Activated CD8-positive, alpha-beta memory T cell treated with anti-CD3 and anti-CD28 coated beads, Interleukin-2, amount 50 U/mL, for 4 hours (primary cell): Measurements from ENCODE around the gene SMPD1.
A peak's percentile ranks its signal among the peaks of the same experiment; 100 is the strongest.
"Not testable (repeated sequence)": the region's sequence is repeated elsewhere in the genome, so short reads cannot be mapped to it uniquely, and the experiment has no call there.

ENCODE experiments used
- DNase-seq: peaks from one replicate; pipeline ENCODE4 v3.0.0-alpha.2; 2020

The SMPD1 gene

DNA sequence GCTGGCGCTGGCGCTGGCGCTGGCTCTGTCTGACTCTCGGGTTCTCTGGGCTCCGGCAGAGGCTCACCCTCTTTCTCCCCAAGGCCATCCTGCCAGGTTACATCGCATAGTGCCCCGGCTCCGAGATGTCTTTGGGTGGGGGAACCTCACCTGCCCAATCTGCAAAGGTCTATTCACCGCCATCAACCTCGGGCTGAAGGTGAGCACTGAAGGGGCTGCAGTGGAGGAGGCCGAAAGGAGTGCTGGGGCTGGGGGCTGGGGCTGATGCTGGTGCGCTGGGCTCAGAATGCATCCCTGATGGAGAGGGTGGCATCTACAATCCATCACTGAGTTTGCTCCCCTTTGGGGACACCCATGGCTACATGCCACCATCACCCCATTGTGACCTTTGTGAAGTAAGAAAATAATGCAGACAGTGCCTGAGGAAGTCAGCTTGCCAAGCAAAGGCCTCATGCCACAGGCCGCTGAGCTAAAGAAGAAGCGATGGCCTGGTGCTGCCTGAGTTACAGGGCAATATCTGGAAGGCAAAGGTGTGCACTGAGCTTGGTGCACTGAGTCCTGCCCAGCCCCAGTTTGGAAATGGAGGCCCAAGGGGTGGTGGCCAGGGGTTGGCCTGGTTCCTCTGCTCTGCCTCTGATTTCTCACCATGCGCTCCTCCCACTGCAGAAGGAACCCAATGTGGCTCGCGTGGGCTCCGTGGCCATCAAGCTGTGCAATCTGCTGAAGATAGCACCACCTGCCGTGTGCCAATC is 620 bp downstream of the SMPD1 start:
- DNase-seq: no peak

DNA sequence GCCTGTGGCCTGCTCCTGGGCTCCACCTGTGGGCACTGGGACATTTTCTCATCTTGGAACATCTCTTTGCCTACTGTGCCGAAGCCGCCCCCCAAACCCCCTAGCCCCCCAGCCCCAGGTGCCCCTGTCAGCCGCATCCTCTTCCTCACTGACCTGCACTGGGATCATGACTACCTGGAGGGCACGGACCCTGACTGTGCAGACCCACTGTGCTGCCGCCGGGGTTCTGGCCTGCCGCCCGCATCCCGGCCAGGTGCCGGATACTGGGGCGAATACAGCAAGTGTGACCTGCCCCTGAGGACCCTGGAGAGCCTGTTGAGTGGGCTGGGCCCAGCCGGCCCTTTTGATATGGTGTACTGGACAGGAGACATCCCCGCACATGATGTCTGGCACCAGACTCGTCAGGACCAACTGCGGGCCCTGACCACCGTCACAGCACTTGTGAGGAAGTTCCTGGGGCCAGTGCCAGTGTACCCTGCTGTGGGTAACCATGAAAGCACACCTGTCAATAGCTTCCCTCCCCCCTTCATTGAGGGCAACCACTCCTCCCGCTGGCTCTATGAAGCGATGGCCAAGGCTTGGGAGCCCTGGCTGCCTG is 1.4 kb downstream of the SMPD1 start:
- DNase-seq: no peak

DNA sequence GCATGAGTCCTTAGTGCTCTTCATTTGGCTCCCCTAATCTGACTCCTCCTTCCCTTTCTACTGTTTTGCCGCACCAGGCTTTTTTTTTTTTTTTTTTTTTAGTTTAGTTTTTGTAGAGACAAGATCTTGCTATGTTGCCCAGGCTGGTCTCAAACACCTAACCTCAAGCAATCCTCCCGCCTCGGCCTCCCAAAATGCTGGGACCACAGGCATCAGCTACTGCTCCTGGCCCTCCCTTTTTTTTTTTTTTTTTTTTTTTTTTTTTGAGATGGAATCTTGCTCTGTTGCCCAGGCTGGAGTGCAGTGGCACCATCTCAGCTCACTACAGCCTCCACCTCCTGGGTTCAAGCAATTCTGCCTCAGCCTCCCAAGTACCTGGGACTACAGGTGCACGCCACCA is 2.0 kb downstream of the SMPD1 start:
- DNase-seq: not testable (repeated sequence)

DNA sequence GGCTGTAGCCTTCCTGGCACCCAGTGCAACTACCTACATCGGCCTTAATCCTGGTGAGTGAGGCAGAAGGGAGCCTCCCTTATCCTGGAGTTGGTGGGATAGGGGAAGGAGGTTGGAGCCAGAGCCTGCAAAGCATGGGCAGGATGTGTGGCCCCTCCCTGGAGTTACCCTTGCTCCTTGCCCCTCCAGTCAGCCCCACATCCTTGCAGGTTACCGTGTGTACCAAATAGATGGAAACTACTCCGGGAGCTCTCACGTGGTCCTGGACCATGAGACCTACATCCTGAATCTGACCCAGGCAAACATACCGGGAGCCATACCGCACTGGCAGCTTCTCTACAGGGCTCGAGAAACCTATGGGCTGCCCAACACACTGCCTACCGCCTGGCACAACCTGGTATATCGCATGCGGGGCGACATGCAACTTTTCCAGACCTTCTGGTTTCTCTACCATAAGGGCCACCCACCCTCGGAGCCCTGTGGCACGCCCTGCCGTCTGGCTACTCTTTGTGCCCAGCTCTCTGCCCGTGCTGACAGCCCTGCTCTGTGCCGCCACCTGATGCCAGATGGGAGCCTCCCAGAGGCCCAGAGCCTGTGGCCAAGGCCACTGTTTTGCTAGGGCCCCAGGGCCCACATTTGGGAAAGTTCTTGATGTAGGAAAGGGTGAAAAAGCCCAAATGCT is 3.9 kb downstream of the SMPD1 start:
- no peak for DNase-seq

DNA sequence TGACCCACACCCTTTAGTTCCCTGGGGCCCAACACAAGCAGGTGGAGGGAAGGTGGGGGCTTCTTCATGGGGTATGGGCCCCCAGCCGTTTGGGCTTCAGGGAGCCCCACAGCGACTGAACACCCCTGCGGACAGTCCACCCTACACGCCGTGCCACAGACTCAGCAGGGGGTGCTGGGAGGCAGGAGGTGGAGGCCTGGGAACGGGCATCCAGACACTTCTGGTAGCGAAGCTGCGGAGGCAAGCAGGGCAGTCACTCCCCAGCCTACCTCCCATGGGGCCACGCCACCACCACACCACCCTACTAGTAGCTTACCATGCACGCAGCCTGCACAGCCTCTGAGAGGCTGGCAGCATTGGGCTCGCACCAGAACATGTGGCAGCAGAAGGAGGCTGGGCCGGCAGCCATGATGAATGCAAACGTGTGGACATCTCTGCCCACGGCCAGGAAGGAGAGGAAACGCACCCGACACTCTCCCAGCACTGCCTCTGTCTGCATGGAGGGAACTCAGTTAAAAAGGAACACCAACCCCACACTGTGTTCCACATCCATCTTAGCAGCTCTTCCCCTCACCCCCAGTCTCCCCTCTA is 5.3 kb downstream of the SMPD1 start:
- DNase-seq: no peak

DNA sequence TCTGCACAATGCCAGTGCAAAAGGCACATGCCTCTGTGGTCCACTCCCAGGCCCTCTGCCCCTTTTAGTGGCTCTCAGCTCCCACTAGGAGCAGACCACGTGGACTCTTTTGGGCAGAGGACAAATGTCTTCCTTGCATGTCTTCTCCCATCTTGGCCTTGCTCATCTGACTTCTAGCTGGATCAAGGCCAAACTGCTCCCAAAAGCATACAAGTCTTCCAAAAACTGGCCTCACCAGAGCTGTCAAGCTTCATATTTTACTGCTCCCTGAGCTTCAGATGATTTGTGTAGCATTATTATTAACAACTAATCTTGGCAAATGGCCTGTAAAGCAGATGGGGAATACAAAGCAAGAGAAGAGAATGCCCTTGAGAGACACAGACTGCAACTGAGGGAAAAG is 6.9 kb downstream of the SMPD1 start:
- no peak for DNase-seq

DNA sequence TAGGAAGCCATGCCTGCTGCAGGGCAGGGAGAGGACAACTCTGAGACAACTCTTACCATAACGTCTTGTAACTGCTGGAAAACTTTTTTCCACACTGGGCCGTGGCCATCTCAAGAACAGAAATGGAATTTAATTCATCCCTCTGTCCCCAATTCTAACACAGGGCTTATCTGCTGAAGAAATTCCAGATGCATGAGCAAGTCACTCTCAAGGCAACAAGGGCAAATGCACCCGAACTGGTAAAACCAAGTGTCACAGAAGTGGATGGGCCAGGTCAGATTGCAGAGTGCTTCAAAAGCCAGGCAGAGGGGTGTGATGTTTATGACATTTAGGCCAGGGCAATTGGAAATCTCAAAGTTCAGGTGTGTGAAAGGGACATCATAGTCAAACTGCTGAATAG is 7.4 kb downstream of the SMPD1 start:
- DNase-seq: no peak

DNA sequence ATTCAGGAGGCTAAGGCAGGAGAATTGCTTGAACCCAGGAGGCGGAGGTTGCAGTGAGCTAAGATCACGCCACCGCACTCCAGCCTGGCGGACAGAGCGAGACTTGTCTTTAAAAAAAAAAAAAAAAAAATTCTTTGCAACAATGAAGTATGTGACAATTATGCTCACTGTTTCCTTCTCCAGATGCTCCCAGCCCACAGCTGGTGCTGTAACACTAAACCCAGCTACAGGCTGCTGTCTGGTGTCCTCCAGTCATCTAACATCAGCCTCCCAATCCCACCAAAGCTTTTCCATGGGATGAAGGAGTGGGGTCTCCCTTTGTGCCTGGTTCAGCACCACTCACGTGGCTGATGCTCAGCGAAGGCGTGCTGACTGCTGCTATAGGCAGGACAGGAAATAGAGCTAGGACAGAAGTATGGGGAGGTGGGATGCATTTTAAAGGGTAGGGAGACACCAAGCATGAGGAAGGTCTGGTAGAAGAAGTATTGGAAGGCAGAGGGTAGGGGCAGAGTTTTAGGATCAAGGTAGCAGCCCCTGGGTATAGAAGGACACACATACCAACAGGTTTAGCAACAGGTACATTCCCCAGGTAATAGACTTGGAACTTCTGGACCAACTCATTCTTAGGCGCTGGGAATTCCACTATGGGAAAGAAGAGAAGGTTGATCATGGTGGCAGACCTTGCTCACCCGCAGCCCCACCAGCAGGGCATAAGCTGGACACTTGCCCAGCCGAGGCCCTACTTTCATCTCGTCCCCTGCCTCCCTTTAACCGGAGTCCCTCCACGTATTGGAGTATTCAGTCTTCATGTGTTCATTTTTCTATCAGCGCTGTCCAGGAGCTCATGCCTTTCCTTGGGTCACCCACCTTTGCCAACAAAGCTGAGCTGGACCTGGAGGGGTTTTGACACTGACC is 10.4 kb downstream of the SMPD1 start:
- DNase-seq: no peak

DNA sequence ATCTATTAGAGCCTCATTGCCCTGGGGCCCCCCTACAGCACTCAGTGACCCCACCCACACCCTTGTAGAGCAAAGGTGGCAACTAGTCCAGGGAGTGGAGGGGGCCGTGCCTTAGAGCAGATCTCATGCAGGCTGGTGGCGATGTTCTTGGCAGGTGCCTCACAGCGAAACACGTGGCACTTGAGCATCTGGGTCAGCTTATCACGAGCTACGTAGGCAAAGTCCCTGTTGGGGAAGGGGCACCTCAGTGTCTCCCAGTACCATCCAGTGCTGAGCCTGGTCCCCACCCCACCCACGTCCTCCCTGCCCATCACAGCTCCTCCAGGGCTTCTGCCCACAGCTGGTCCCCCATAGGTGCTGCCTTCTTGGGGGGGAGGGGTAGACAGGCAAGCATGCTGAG is 11.2 kb downstream of the SMPD1 start:
- no peak for DNase-seq

DNA sequence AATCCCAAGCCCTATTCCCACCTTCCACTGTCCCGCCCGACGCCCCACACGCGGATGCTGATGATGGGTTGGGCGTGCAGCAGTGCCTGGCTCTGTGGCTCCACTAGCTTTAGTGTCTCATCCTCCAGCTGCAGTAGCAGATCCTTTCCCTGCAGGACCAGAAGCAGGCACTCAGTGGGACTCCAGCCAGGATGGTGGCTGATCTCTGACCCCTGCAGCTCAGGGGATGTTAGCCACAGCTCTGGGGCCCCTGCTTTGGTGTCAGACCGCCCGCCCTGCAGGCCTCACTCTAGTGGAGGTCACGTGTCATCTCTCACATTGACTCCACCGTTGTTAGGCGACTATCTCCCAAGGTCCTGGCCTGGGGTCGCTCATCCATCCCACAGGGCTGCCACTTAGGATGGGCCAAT is 11.8 kb downstream of the SMPD1 start:
- DNase-seq: no peak

DNA sequence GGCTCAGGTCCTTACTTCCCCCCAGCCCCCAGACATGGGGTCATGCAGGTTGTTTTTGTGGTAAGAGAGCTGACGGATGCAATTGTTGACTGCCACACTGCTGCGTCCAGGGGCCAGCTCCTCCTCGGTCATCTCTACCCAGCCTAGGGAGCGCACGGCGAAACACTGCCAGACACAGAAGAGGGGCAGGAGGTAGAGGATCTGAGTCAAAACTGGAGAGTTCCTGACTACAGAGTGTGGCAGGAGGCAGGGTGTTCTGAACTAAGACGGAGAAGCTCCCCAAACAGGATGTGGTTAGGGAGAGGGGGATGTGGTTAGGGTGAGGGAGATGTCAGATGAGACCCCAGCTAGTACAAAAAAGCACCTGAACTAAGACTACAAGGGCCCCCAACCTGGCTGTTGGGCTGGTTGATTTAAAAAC is 12.3 kb downstream of the SMPD1 start:
- peak; percentile 57 for DNase-seq

DNA sequence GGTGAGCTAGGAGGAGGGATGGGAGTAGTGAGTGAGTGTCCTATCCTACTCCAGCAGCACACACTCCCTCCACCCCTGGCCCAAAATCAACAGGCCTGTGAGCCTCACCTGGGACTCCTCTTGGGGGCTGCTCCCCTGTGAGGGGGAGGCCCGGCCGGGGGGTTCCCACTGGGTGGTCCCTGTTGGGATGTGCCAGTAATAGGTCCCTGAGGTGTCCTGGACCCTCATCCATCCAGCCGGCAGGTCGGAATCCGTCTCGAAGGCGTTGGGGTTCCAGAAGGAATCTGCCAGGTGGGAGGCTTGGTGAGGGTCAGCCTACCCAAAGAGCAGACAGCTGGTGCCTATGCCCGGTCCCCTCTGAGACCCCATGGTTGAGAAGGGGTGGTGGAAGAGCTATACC is 13.3 kb downstream of the SMPD1 start:
- no peak for DNase-seq

DNA sequence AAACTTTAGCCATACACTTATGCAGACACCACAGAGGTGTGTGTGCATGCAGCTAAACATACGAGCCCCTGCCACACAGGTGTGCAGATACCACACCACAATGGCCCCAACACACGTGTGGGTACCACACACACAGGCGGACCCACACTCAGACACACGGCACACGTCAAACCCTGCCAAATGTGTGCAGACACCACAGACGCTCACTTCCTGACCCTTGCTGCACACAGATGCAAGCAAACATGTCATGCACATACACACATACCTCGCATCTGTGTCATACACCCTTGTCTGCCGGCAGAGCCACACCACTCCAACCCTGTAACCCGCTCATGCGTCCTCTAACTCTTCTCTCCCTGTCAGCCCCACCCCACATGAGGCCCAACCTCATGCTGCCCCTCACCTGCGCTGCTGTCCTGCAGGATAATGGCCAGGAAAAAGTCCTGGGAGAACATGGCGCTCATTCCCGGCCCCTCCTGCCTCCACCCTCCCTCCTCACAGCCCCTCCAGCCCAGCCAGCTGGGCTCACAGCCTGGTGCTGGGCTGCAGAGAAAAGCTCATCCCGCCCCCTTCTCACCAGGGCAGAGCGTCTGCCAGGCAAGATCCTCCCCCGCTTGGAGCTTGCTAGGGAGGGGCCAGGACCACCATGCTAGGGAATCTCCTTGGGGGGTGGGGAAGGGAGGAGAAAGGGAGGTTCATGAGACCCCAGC is 14.2 kb downstream of the SMPD1 start:
- DNase-seq: no peak

DNA sequence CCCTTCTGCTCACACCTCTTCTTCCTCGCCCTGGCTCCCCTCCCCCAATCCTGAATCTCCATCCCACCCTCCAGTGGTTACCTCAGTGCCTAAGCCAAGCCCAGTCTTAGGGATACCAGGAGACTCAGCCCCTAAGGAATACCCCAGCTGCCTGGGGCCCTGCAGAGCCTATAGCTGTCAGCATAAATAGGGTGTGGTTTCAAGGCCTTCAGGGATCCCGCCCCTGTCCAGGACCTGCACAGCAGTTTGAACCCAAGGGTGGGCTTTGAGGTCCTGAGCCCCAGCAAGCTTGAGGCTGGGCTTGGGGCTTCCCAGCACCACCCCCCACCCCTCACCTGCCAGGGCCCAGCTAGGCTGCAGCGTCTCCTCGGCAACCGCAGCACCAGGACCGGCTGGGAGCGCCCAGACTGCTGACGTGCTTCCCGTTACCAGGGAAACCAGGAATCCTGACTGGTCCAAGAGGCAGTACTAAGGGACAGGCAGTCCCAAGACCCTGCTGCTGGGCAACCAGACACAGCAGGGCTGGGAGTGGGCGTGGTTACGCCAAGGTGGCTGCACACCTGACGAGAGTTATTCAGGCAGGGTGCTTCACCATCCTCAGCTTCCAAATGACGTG is 14.9 kb downstream of the SMPD1 start:
- DNase-seq: no peak

DNA sequence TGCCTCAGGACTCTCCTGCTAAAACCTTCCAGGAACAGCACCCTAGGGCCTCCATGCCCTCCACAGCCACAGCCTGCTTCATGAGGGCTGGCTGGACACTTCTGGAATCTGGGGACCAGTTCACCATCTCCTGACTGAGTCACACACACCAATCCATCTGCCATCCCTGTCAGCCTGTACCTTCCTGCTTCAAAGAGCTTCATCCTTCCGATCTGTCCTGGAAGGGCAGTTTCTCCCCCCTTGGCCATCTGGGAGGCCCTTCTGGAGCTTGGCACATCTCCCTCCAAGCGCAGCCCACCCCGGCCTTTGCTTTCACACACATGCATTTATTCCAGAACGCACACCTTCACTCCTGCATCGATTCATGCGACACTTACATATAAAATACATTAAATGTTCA is 15.6 kb downstream of the SMPD1 start:
- DNase-seq: no peak

DNA sequence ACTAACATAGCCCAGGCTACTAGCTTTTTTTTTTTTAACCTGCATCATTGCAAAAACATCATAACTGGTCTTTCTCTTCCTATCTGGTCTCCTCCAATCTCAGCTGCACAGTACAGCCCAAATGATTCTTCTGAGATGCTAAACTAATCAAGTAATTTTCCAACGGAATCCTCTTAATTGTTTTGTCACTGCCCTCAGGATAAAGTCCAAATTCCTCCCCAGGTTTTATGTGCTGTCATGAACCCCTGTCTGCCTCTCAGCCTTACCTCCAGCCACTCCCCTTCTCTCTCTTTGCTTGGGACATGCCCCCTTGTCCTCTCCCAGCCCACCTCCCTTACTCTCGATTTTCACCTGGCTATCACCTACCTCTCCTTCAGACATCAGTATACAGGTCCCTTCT is 16.1 kb downstream of the SMPD1 start:
- DNase-seq: no peak

DNA sequence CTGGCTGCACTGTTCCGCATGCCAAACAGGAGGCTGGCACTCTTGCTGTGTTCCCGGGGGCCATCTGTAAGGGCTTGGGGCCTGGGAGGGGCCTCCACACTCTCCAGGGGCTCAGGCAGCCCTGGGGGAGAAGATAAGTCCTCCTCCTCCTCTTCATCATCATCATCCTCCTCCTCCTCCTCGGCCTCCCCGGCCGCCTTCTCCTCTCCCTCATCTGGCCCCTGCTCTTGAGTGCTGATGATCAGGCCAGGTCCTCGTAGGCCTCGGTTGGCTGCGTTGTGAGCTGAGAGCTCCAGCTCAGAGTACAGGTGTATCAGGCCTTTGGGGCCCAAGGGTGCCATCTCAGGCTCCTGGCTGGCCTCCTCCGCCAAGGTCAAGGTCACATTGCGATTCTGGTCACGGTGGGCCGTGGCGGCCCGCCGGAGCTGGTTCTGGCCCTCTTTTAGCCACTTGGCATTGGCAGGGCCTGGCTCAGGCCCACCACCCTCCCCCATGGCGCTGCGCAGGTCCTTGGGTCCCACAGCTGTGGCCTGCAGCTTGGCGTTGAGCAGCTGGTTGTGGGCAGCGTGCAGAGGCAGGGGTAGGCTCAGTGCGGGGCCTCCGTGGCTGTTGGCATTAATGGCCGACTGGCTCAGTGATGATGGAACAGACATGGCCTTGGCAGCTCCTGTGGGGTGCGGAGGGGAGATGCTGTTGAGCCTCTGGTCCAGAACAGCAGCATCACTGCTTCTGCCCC is 20.6 kb downstream of the SMPD1 start:
- DNase-seq: no peak

DNA sequence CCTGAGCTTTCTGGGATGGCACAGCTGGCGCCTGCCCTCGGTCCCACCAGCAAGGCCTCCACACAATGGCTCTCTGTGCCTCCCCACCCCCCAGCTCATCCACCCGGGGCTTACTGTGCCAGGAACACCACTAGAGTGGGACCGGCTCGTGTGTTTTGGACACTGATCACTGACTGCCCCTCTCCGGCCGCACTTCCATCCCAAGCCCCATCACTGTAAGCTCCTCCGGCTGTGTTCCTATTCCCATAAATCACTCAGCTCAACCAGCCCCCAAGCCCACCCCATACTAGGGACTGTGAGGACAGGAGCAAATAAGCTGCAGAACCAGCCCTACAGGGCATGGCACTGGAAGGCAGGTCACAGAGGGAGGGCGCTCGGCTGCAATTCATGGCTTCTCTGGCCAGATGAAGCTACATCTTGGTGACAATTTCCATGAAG is 21.3 kb downstream of the SMPD1 start:
- DNase-seq: no peak

DNA sequence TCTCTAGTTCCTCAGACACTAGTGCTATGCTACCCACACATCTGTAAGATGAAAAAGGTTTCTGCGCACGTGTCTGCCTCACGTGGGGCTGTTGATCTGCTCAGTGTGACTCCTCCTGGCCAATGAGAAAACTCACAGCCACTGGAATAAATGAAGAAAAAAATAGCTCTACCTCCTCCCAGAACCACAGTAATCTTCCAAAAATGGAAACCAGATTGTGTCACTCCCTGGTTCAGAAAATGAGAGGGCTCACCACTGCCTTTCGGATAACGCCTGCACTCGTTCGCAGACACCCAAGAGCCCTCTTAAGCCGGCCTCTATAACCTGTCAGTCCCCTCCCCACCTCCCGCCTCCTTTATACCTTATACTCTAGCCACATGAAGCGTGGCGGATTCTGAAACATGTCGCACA is 23.5 kb downstream of the SMPD1 start:
- peak; percentile 67 for DNase-seq

DNA sequence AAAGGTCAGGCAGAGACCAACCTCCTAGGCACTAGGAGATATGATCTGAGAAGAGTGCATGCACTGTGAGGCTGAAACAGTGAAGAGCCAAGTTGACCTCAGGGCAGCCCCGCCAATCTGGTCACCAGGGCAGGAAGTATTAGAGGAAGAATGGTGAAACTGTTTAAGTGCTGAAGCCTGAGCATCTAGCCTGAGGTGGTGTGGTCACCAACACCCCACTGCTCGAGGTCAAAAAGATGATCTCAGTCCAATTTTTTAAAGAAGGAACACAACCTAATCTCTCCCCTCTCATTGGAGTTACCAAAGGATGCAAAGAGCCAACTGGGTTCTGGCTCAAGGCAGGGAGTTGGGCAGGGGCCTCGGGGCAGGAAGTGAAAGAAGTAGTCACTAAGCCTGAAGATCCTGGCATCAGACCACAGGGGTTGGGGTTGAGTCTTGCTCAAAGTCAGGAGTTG is 24.6 kb downstream of the SMPD1 start:
- DNase-seq: no peak

DNA sequence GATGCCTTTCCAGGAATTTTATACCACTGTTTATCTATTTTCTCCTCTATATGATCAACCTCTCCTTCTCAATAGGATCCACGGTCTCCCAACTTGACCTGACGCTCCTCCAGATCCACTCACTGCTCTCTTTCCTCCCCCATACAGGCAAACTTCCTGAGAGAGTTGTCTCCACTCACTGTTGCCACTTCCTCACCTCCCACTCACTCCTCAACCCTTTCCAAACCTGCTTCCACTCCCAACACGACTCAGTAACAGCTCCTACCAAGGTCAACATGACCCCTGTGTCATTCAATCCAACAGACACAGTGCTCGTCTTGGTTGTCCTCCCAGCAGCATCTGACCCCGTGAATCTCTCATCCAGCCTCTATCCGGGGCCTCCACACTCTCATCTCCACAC is 25.5 kb downstream of the SMPD1 start:
- DNase-seq: no peak
